Subcutaneous adipose tissue (tissue), 4 donors: ENCODE results near the gene CEBPG. TPM values are rescaled to one million over a fixed set of nuclear protein-coding genes. Genes with fewer than 3 reads are reported as not detected.

ENCODE experiments used
- CTCF ChIP-seq: fragments of 450-650 bp; IDR thresholded peaks from one replicate; pipeline ENCODE4 v1.5.1; 2016; ENCODE audit warnings: low read depth, mild to moderate bottlenecking, control low read depth, antibody characterized with exemption, moderate library complexity
- total RNA-seq, 4 donors: library from RNA; depleted of rRNA; stranded (reverse); fragments of >200 nt; gene quantifications; one replicate each; pipeline ENCODE4 v1.1.0, GENCODE V29; 2016

The CEBPG gene
- total RNA-seq, 4 donors from 2014 or later = 24.6 to 37.9 (median 32.5) TPM

GRCh38 chr19:33394006-33394722, 20.7 kb downstream of the CEBPG start:
- TF ChIP-seq CTCF = no peak

GRCh38 chr19:33394723-33395560, 21.4 kb downstream of the CEBPG start:
- no peak for TF ChIP-seq CTCF

DNA sequence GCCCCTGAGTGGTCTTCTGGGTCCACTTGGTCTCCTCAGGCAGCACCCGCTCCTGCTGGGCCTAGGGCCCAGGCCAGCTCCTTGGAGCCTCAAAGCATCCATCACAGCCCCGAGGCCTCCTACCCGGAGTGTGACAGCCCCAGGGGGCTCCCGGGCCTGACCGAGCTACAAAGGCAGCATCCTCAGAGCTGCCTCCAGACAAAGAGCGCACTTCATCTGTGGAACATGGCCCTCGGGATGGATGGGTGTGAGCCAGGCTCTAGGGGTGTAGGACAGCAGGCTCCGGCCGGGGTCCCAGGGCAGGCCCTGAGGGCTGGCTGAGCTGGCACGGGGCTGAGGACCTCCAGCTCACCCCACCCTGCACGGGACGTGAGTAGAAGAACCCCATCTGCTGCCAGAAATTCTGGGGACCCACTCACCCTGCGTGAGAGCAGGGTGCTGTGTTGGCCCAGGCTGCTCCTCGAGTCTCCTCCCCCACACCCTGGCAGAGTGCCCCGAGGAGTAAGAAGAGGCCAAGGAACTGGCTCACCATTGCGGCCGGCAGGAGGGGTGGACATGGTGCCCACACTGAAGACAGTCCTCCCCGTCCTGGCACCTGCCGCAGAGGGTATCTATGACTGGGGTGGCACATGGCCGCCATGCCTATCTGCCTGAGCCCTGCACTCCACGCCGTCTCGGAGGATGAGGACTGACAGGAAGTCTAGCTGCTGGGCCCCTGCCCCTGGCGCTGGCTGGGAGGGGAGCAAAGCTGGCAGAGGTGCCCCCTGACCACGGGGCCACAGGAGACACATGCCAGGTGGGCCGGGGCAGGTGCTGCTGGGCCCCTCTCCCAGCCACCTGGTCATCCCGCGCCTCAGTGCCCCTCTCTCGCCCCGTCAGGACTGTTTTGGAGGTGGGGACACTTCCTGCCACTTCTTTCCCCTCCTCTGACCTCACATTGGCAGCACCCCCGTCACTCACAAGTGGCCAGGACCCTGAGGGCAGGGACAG, 22.3 kb downstream of the CEBPG start:
- TF ChIP-seq CTCF = no peak

DNA sequence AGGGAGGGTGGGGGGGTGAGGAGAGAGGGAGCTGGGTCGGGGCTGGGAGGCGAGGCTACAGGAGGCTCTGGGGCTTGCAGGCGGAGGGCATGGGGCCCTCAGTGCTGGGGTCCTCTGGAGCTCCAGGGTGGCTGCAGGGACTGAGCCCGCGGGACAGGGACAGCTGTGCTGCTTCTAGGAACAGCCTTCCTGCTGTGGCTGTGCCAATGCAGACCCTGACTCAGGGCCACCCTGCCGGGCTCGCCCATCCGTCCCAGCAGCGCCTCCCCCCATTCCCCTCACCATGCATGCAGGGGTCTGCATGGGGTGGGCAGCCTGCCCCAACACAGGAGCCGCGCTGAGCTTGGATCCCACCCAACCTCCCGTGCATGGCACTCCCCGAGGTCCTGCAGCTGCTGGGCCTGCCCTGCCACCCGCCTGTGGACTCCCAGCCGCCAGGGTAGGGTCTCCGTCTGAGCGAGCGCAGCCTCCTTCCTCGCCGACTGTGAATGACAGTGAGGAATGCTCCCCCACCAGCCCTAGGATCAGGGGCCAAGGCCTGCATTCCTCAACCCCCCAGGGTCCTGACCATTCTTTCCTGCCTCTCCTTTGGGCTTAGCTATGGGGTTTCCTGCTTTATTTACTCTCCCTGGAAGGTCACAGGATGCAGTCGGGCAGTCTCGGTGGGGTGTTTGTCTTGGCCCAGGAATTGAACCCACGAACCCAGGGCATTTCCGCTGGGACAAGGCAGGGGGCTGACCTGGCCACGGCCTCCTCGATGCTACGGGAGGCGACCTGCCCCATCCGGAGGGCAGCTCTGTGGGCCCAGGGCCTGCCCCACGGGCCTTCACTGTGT, 23.4 kb downstream of the CEBPG start:
- TF ChIP-seq CTCF = no peak

GRCh38 chr19:33397536-33398360, 24.2 kb downstream of the CEBPG start:
- TF ChIP-seq CTCF = no peak
